Right lung (tissue), 5 donors: ENCODE results near the gene MC1R. TPM values are rescaled to one million over a fixed set of nuclear protein-coding genes. Genes with fewer than 3 reads are reported as not detected.
"Not testable (repeated sequence)": the region's sequence is repeated elsewhere in the genome, so short reads cannot be mapped to it uniquely, and the experiment has no call there.

ENCODE experiments used
- DNase-seq, 2 donors: peaks; one replicate each; pipeline ENCODE4 v3.0.0-alpha.2; 2013
- polyA plus RNA-seq, 5 donors: library from polyadenylated mRNA; unstranded; fragments of 120-200 nt; gene quantifications; one replicate each; pipeline versions ENCODE4 v1.2.1 to v1.2.3, GENCODE V29; 2013; ENCODE audit warnings: inconsistent platforms in 1 of 5, low replicate concordance in 1 of 5; ENCODE audit not compliant: insufficient read length in 5 of 5, insufficient read depth in 1 of 5

Gene MC1R
- polyA plus RNA-seq, 5 donors: 2.2 to 5.0 (median 3.7) TPM

DNA sequence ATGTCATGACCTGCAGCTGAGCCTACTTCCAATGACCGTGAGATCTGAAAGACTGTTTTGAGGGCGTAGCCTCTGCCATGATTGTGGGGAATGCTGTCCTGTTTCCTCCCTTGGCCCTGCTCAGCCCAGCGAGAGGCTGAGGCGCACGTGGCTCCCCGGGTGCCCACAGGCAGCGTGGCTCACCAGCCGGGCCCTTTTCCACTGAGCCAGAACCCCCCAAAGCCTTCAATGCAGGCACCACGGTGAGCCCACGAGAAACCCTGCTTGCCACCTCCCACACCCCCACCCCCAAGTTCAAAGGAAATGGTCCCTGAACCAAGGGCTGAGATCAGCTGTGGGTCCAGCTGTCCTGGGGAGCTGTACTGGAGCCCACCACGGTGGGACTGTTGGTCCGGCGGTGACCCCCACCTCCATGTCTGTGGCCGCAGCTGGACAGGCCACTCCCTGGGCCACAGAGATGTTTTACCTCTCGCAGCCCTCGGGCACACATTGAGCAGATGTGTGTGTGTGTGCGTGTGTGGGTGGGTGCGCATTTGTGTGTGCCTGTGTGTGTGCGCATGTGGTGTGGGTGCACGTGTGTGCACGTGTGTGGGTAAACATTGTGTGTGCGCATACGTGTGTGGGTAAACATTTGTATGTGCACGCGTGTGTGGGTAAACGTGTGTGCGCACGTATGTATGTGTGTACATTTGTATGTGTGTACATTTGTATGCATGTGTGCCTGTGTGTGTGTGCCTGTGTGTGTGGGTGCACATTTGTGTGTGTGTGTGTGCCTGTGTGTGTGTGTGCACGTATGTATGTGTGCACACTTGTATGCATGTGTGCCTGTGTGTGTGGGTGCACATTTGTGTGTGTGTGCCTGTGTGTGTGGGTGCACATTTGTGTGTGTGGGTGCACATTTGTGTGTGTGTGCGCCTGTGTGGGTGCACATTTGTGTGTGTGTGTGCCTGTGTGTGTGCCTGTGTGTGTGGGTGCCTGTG lies 5.0 kb upstream of the MC1R start:
- no peak for DNase-seq

DNA sequence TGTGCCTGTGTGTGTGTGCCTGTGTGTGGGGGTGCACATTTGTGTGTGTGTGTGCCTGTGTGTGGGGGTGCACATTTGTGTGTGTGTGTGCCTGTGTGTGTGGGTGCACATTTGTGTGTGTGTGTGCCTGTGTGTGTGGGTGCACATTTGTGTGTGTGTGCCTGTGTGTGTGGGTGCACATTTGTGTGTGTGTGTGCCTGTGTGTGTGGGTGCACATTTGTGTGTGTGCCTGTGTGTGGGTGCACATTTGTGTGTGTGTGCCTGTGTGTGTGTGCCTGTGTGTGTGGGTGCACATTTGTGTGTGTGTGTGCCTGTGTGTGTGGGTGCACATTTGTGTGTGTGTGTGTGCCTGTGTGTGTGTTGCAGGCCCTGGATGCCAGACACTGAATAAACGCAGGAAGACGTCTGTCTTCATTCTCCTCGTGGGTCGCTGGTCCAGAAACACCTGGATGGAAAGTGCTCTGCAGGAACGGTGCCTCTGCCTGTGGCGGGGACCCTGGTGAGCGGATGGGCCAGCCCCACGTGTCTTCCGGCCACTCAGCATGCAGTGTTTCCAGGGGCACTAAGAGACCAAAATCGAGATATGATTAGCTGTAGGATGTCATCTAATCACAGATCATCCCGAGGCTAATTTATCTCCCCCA lies 3.9 kb upstream of the MC1R start:
- not testable (repeated sequence) for DNase-seq

DNA sequence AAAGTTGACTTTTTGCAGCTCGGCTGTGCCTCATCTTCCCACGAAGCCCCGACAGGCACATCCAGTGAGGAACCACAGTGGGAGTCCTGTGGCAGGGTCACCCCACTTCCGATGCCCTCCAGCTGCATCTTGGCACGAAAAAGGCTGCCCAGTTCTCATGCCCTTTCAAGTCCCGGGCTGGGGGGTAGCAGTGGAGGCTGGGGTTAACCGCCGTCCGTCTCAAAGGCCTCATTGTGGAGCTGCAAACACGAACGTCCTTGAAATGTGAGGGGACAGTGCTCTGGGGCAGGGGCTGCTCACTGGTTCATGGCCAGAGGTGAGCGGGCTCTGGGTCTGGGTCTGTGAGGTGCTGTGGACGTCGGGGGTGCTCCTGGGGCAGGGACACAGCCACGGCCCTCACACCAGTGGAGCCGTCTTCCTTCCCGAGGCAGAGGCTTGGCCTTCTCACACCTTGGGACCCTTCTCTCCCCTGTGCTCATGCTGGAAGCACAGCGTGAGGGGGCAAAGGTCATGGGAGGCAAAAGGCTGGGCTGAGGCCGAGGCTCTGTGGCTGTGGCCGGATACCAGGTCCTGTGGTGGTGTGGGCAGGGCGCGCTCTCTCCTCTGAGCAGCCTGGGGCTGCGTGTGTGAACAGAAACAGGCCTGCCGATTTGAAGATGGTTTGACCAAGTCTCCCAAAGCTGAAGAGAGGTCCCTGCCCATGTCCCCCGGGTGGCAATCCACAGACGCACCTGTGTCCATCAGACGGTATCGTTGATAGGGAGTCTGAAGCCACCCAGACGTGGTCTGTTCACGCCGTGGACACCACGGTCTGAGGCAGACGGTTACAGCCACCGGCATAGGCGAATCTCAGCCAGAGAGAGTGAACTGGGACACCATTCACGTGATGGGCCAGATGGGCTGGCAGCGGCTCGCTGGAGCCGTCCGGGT lies 3.1 kb upstream of the MC1R start:
- DNase-seq: no peak

DNA sequence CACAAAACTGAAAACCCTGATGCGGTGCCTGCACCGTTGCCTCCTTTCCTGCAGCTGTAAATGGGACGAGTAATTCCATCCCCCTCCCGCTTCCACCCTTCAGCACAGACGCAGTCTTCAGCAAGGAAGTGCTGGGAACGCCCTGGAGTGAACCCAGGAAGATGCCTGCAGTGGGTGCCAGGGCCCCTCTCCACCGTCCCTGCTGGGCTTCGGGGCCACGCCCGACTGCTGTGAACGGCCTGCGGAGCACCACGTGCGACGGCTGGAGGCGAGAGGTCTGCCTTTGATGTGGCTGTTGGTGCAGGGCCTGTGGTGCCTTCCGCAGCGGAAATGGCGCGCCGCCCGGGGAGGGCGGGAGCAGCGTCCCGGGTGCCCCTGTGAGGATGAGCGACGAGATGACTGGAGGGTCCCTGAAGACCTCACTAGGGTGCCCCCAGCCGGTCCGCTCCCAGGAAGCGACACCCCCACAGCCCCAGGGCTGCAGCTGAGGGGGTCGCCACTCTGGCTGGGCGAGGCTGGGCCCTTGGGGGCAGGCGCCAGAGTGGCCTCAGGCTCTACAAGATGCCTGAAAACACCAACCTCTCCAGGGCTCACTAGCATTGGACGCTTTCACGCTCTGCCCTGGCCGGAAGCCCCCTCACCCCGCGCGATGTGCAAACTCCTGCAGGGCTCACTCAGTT lies 749 bp upstream of the MC1R start:
- peak; percentile 56 to 62 for DNase-seq

DNA sequence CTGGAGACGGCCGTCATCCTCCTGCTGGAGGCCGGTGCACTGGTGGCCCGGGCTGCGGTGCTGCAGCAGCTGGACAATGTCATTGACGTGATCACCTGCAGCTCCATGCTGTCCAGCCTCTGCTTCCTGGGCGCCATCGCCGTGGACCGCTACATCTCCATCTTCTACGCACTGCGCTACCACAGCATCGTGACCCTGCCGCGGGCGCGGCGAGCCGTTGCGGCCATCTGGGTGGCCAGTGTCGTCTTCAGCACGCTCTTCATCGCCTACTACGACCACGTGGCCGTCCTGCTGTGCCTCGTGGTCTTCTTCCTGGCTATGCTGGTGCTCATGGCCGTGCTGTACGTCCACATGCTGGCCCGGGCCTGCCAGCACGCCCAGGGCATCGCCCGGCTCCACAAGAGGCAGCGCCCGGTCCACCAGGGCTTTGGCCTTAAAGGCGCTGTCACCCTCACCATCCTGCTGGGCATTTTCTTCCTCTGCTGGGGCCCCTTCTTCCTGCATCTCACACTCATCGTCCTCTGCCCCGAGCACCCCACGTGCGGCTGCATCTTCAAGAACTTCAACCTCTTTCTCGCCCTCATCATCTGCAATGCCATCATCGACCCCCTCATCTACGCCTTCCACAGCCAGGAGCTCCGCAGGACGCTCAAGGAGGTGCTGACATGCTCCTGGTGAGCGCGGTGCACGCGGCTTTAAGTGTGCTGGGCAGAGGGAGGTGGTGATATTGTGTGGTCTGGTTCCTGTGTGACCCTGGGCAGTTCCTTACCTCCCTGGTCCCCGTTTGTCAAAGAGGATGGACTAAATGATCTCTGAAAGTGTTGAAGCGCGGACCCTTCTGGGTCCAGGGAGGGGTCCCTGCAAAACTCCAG lies 1.1 kb downstream of the MC1R start:
- no peak for DNase-seq

DNA sequence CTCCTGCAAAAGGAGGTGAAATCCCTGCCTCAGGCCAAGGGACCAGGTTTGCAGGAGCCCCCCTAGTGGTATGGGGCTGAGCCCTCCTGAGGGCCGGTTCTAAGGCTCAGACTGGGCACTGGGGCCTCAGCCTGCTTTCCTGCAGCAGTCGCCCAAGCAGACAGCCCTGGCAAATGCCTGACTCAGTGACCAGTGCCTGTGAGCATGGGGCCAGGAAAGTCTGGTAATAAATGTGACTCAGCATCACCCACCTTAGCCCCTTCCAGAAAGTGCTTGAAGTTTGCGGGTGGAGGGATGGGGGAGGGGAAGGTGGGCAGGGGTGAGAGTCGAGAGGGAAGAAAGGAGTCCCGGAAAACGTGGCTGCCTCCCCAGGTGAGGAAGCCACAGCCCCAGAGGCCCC lies 2.1 kb downstream of the MC1R start:
- no peak for DNase-seq

DNA sequence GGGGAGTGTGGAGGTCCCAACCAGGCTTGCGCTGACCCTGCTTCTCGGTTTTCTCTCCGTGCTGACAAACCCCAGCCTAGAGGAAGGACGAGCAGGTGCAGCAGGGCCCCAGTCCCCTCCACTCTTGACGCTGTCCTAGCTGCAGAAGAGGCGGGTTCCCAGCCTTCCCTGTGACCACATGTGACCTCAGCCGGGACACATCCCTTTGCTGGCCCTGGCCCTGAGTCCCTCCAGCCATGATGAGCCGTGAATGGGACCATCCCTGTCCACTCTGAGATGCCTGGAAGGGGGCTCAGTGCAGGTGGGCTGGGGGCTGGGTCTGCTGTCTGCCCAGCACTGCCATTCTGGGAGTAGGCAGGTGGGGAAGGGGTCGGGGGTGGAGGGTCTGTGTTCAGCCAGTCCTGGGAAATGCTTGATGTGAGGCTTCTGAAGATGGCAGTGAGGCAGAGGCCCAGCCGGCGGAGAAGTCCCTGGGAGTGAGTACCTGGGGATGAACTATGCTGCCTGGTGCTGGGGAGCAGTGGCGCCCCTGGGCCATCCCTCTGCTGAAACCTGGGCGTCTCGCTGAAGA lies 2.6 kb downstream of the MC1R start:
- no peak for DNase-seq

DNA sequence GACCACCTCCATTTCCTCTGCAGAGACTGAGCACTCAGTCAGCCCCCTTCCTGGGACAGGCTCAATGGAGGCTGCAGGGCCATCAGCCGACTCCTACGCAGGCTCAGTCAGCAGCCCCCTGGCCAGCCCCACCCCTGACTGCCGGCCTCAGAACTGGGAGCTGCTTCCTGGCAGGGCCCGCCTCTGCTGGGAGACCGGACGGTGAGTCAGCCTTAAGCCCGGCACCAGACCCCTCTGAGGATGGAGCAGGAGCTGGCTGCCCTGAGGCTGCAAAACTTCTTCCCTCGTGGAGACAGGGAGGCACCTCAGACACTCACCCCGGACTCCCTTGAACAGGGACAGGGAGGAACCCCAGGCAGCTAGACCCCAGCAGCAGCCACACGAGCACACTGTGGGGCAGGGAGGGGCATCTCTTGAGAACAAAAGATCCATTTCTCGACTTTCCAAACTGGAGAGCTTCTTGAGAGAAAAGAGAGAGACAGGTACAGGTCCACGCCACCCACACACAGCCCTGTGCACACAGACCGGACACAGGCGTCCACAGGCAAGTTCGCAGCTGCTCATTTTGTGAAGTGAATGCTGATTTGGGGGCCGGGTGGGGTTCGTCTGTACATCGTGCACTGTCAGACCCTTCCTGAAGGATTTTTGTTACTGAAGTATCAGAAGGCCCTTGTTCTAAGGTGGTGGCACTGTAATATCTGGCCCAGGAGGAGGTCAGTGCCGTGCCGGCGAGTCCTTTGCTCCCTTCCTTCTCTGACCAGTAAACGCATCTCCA lies 3.2 kb downstream of the MC1R start:
- DNase-seq: no peak

DNA sequence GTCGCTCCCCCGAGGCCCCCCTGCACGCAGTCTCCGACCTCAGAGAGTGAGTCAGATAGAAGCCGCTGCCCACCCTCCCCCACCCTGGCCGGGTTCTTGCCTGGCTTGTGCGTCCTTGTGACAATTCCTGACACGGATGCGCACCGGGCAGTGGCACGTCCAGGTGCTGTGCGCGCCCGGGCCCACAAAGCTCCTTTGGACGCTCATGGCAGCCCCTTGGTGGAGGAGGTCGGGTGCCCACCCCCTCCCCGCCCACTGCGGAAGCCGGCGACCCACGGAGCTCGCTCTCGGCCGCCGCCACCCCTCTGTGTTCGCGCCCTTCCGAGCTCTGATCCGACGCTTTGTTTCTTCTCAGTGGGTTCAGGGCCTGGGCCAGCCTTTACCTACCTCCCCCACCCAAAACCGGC lies 3.8 kb downstream of the MC1R start:
- DNase-seq: no peak

DNA sequence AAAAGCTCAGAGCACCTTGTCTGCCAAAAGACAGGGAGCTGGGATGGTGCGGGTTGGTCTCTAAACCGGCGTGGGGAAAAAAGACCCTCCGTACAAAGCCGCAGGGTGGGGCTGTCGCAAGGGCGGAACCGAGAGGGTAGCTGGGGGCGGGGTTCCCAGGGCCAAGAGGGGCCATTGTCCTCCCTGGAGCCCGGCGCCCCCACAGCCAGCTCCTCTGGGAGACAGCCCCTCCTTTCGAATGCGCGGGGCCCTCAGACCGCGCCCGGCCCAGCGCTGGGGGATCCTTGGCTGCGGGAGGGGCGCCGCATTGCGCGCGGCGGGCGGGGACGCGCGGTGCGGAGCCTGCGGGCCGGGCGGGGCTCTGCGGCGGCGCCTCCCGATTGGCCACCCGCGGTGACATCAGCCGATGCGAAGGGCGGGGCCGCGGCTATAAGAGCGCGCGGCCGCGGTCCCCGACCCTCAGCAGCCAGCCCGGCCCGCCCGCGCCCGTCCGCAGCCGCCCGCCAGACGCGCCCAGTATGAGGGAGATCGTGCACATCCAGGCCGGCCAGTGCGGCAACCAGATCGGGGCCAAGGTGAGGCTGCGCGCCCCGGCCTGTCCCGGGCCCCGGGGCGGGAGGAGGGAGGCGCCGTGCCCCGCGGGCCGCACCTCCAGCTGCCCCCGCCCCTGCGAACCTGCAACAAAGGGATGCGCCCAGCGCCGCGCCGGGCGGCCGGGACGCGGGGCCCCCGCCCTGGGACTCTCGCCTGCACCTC lies 4.4 kb downstream of the MC1R start, which contains the start of gene TUBB3:
Gene TUBB3 (plus strand): TSS at position 459 of the 756 bp plus-strand sequence. CDS start 60 bp downstream, at position 519.
- peak in 1 of 2 donors; percentile 40 for DNase-seq

DNA sequence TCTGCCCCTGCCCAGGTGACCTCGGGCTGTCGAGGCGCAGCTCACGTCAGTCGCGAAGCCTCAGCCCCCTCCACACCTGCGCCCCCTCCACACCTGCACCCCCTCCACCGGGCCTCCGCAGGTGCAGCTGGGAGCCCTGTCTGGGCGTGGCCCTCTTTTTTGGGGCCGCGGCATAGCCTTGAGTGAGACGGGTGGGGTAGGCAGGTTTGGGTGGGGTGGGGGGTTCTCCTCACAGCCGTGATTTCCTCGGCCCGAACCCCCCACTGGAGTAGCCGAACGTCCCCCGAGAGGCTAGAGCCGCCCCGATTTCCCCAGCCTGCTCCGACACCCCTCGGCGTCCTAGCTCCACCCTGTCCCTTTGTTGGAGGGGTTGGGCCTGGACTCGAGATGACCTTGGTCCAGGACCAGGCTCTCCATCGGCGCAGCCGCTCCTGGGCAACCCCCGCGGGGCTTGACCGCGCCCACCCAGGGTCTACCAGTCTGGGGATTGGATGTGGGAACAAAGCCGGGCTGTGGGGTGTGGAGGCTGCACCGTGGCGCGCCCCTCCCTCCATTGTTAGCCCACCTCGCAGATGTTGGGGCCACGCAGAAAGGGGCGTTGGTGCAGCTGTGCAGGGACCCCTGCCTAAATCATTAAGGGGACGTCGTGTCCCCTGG lies 5.1 kb downstream of the MC1R start:
- no peak for DNase-seq

DNA sequence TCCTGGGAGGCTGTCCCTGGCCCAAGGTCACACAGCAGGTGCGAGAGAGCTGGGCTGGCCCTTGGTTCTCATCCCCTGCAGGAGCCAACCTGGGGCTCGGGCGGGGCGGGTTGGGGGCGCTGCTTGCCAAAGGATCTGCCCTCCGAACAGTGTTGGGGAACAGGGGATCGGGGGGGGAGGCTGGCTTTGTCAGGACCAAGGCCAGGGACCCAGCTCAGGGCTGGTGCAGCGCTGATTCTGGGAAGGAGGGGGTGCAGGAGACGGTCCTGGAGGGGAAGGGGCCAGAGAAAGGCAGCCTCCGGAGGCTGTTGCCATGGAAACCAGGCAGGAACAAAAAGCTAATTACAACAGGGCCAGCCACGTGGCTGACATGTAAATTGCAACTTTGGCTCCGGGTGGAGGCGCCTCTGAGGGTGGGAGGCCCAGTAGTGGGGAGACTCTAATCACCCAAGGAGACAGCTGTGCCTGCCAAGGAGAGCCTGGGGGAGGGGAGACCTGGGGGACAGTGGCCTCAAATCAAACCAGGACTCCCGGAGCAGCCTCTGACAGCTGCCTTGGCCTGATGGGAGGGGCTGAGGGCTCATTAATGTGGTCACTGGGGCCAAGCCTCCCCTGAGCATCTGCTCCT lies 5.7 kb downstream of the MC1R start:
- no peak for DNase-seq

DNA sequence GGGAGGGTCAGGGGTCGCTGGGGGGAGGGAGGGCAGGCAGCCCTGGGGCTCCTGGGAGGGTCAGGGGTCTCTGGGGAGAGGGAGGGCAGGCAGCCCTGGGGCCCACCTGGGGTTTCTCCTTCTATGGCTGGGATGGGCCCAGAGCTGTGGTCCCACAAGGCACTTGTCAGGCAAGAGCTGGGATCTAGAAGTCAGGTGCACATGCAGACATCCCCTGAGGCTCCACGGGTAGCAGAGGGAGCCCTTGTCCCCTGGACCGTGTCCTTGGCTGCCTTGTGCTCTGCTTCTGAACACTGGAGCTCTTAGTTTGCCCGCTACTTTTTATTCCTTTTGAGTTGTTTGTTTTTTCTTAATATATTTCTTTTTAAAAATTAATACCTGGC lies 6.3 kb downstream of the MC1R start:
- no peak for DNase-seq

DNA sequence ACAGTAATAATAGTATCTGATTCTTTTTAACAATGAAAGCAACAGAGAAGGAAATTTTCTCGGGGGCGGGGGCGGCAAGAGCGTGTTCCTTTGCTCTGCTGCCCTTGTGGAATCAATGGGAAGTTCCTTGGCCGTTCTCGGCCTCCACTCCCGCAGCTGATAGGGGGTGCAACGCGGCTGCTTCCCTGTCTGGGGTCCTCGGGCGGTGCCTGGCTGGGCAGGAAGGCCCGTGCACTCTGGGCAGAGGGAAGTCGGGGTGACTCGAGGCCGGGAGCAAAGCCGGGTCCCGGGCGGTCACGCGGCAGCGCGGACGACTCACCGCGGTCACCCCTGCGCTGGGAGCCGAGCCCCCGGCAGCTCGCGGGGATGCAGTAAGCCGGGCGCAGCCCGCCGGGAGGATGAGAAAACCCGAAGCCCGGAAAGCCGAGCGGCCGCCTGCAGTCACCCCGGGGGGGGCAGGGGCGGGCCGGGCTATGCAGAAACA lies 7.0 kb downstream of the MC1R start:
- DNase-seq: no peak

DNA sequence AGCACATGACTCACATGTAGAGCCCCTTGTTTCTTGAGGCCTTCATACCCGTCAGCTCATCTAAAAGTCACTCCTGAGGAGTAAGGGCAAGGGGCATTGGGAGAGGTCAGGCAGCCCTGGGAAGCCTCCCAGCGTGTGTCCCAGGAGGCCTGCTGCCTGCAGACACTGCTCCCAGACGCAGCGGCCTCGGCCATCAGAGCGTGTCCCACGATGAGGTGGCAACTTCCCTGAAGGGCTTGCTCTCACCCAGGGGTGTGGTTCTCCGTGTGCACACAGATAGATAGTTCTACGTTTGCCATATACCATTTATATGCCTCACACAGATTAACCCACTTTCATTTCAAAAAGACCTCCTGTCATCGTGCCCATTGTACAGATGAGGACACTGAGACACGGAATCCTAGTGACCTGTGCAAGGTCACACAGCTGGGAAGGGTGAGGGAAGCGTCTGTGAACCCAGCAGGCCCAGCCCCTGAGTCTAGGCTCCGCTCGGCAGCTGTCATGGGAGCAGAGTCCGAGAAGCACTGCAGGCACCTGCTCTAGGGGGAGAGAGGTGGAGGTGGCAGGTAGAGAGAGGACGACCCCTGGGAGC lies 12.7 kb downstream of the MC1R start:
- no peak for DNase-seq

DNA sequence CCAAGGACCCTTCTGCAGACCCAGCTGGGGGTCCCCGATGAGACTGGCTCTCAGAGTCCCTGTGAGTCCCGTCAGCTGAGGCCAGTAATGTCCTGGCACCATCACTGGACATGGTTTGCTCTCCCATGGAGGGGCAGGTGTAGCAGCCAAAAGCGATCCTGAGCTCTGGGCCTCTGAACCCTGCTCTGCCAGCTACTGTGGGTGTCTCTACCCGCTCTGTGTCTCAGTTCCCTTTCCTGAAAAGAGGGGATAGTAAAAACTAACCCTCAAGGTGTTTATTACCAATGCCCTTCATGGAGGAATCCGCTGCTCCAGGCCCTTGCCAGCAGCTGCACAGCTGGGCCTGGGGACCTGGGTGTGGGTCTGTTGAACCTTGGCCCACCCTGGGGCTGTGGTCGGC lies 13.3 kb downstream of the MC1R start:
- no peak for DNase-seq

DNA sequence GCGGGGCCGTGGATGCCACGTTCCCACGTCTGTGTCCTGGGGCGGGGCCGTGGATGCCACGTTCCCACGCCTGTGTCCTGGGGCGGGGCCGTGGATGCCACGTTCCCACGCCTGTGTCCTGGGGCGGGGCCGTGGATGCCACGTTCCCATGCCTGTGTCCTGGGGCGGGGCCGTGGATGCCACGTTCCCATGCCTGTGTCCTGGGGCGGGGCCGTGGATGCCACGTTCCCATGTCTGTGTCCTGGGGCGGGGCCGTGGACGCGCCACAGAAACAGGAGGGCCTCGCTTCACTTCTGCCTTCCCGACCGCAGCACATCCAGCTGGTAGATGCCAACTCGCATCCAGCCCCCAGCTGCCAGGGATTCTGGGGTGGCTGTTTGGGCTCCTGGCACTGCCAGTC lies 15.4 kb downstream of the MC1R start:
- DNase-seq: not testable (repeated sequence)
